ENCODE results near the gene GDPD5.

GDPD5 gene

GRCh38 chr11:75539459-75540334 is 14.0 kb upstream of the GDPD5 start:
- no peak for DNase-seq (ENCODE audit: low read depth)
- TF ChIP-seq CTCF (conservative IDR thresholded peaks at IDR 0.05; ENCODE audit: low read length): no peak
- H3K4me3 ChIP-seq (ENCODE audit: low read length): no peak overlapping the region

GRCh38 chr11:75538150-75538942 is 12.6 kb upstream of the GDPD5 start:
- TF ChIP-seq CTCF (conservative IDR thresholded peaks at IDR 0.05; ENCODE audit: low read length): no peak
- no peak for DNase-seq (ENCODE audit: low read depth)
- H3K4me3 ChIP-seq (ENCODE audit: low read length): no peak overlapping the region

DNA sequence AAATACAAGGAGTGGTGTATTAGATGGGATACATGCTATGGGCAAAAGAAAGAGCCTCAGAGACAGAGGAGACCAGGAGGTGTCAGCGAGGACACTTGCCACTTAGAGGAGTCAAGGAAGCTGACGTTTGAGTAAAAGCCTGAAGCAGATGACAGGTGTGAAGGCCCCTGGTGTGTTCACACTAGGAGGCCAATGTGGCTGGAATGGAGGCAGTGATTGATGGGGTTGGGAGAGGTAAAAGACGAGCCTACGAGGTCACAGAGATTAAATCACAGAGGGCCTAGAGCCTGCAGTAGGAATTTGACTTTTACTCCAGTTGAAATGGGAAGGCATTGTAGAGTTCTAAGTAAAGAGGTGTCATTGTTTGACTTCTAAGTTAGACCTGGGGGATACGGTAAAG is 12.0 kb upstream of the GDPD5 start:
- TF ChIP-seq CTCF (conservative IDR thresholded peaks at IDR 0.05; ENCODE audit: low read length): no peak
- H3K4me3 ChIP-seq (ENCODE audit: low read length): no peak overlapping the region
- no peak for DNase-seq (ENCODE audit: low read depth)

DNA sequence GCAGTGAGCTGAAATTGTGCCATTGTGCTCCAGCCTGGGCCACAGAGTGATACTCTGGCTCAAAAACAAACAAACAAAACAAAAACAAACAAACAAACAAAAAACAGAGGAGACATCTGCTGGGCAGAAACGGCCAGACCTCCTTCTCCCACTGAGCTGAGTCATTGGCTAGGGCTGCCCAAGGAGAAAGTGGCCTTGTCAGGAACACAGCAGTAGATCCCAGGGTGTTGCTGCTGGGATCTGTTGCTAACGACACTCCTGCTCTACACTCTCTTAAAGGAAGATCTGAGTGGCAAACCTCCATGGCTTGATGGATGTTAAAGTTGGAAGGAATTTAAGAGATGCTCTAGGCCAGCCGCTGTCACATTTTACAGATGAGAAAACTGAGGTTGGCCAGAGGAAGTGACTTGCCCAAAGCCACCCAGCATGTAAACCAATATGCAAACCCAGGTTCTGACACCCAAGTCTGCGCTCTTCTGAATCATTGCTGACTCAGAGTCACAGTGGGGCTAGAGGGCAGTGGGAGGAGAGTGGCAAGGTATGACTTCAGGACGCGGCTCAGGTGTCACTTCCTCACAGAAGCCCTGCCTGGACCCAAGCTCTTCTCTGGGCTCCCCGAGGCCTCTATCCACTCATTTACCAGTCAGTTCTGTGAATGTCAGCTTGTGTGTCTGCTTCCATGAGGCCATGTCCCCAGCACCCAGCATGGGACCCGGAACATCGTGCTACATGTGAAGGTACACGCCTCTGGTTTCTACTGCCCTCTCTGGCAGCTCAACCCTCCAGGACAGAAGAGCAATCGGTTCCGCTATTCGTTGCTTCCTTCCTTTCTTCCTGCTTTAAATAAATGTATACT is 11.3 kb upstream of the GDPD5 start:
- no peak overlapping the region for H3K4me3 ChIP-seq (ENCODE audit: low read length)
- no peak for TF ChIP-seq CTCF (conservative IDR thresholded peaks at IDR 0.05; ENCODE audit: low read length)
- DNase-seq (ENCODE audit: low read depth): peak; percentile 26

GRCh38 chr11:75535071-75535470 is 9.3 kb upstream of the GDPD5 start:
- TF ChIP-seq CTCF (conservative IDR thresholded peaks at IDR 0.05; ENCODE audit: low read length): no peak
- H3K4me3 ChIP-seq (ENCODE audit: low read length): no peak overlapping the region
- DNase-seq (ENCODE audit: low read depth): no peak

- TF ChIP-seq CTCF (conservative IDR thresholded peaks at IDR 0.05; ENCODE audit: low read length): no peak
- DNase-seq (ENCODE audit: low read depth): no peak
These were observed 8.7 kb upstream of the GDPD5 start for GRCh38 chr11:75534259-75535069.

More at GRCh38 chr11:75534259-75535069, 8.7 kb upstream of the GDPD5 start:
- H3K4me3 ChIP-seq (ENCODE audit: low read length): no peak overlapping the region

All from AG10803 (cell line).